Stomach (tissue), 9 donors: ENCODE measurements around the gene CLSTN2. TPM values are rescaled to one million over a fixed set of nuclear protein-coding genes. Genes with fewer than 3 reads are reported as not detected.

Experiments
- DNase-seq, 2 donors: peaks; one replicate each; pipeline versions ENCODE4 v3.0.0 to v3.0.0-alpha.2; 2013 to 2019
- H3K27ac ChIP-seq, 5 donors: fragments of 200-600 bp in 4 of 5; sonication (generic) in 4 of 5; one replicate each; pipeline ENCODE4 v1.5.1; 2013 to 2019; ENCODE audit warnings: mild to moderate bottlenecking in 1 of 5, moderate library complexity in 1 of 5
- H3K27me3 ChIP-seq, 3 donors: fragments of 200-600 bp; sonication (generic); one replicate each; pipeline ENCODE4 v1.5.1; 2017 to 2019; ENCODE audit warnings: mixed run types in 1 of 3
- H3K36me3 ChIP-seq, 4 donors: fragments of 200-600 bp; sonication (generic); 1 replicate in 3 of 4; 2 replicates in 1 of 4; pipeline ENCODE4 v1.5.1; 2016 to 2019
- H3K4me1 ChIP-seq, 4 donors: fragments of 200-600 bp; sonication (generic); one replicate each; pipeline ENCODE4 v1.5.1; 2016 to 2019
- H3K4me3 ChIP-seq, 4 donors: fragments of 200-600 bp; sonication (generic) in 3 of 4; one replicate each; pipeline ENCODE4 v1.5.1; 2016 to 2019; ENCODE audit warnings: mild to moderate bottlenecking in 1 of 4
- H3K9me3 ChIP-seq, 4 donors: fragments of 200-600 bp; sonication (generic); one replicate each; pipeline ENCODE4 v1.5.1; 2016 to 2019
- EP300 ChIP-seq: sonication (generic); formaldehyde crosslinking; IDR thresholded peaks from one replicate; pipeline ENCODE4 v1.6.1; 2017; ENCODE audit warnings: antibody characterized with exemption
- POLR2A ChIP-seq, 4 donors: fragments of 450-650 bp; IDR thresholded peaks; one replicate each; pipeline ENCODE4 v1.6.1; 2016; ENCODE audit warnings: antibody characterized with exemption in 4 of 4, control low read depth in 2 of 4, mild to moderate bottlenecking in 1 of 4, moderate library complexity in 1 of 4
- POLR2AphosphoS5 ChIP-seq, 3 donors: sonication (generic); formaldehyde crosslinking; IDR thresholded peaks; one replicate each; pipeline ENCODE4 v1.6.1; 2016; ENCODE audit warnings: antibody characterized with exemption in 3 of 3
- WGBS, 5 donors: extraction: QIAGEN DNeasy Blood & Tissue Kit in 3 of 5; methylation state at CpG; one replicate each; pipeline versions ENCODE4 v1.1.5 to v1.1.7; 2013 to 2018; 5-methylcytosine and 5-hydroxymethylcytosine counted together
- intact Hi-C: fragments of 100-400 bp; cut with DNase I; formaldehyde crosslinking; loops from one replicate; pipeline ENCODE4 v1.15.1; 2023; ENCODE audit warnings: low total_unique reads
- polyA plus RNA-seq, 3 donors: library from polyadenylated mRNA; stranded (reverse); fragments of 200-250 nt; gene quantifications; one replicate each; pipeline ENCODE4 v1.2.3, GENCODE V29; 2013
- total RNA-seq, 5 donors: library from RNA; depleted of rRNA; stranded (reverse); fragments of >200 nt; gene quantifications; one replicate each; pipeline versions ENCODE4 v1.1.0 to v1.2.3, GENCODE V29; 2014 to 2016
- TF ChIP-seq, protein P1 (sequence below), 7 experiments: fragments of 450-650 bp in 4 of 7; fragments of 200-600 bp in 3 of 7; sonication (generic) in 3 of 7; IDR thresholded peaks; one replicate each; pipeline ENCODE4 v1.5.1; 2016 to 2019; ENCODE audit warnings: antibody characterized with exemption in 7 of 7, control low read depth in 2 of 7, mild to moderate bottlenecking in 1 of 7
- donor health status: healthy with polysubstance abuse.
- donor health status: Bipolar disorder and iron deficiency.
- donor health status: healthy.

Gene CLSTN2
- total and polyA plus RNA-seq, 8 donors, result 0.10 to 5.4 (median 1.7) TPM

DNA sequence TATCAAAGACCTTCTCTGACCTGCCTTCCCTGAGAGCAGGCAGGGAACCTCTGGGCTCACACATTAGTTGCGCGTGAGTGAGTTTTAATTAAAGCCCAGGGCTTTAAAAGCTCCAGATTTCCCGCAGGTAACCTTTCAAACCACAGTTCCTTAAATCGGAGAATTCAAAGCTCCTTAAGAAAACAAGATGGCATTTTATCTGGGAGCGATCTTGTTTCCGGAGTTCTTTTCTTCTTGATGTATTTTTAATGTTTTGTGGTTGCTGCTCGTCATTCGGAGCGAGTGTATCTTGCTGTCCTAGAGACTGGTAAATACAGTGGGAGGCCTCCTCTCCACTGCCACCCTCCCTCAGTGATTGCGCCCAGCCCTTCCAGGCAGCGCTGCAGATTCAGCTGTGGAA lies 284.3 kb downstream of the CLSTN2 start:
- no peak overlapping the region for H3K27ac ChIP-seq
- no peak overlapping the region for H3K4me3 ChIP-seq
- no peaks in the 10 kb centered on the region for H3K9me3 ChIP-seq
- WGBS, 5 donors, result 55 to 68% (median 66%) methylated on average over 11 of the region's 11 CpGs
- TF ChIP-seq EP300 (no peak), POLR2A (IDR thresholded peaks at IDR 0.05) (no peak), POLR2AphosphoS5 (IDR thresholded peaks at IDR 0.05) (no peak)
- TF ChIP-seq, protein P1, sequence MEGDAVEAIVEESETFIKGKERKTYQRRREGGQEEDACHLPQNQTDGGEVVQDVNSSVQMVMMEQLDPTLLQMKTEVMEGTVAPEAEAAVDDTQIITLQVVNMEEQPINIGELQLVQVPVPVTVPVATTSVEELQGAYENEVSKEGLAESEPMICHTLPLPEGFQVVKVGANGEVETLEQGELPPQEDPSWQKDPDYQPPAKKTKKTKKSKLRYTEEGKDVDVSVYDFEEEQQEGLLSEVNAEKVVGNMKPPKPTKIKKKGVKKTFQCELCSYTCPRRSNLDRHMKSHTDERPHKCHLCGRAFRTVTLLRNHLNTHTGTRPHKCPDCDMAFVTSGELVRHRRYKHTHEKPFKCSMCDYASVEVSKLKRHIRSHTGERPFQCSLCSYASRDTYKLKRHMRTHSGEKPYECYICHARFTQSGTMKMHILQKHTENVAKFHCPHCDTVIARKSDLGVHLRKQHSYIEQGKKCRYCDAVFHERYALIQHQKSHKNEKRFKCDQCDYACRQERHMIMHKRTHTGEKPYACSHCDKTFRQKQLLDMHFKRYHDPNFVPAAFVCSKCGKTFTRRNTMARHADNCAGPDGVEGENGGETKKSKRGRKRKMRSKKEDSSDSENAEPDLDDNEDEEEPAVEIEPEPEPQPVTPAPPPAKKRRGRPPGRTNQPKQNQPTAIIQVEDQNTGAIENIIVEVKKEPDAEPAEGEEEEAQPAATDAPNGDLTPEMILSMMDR (IDR thresholded peaks at IDR 0.05), result no peak
- no peaks in the 10 kb centered on the region for H3K36me3 ChIP-seq
- H3K27me3 ChIP-seq, result peaks cover 0 to 5% (median 0%) of the 10 kb centered on the region in 3 donors
- intact Hi-C loops, result no loop called here
- H3K4me1 ChIP-seq, result no peaks in the 10 kb centered on the region
- DNase-seq, result no peak

DNA sequence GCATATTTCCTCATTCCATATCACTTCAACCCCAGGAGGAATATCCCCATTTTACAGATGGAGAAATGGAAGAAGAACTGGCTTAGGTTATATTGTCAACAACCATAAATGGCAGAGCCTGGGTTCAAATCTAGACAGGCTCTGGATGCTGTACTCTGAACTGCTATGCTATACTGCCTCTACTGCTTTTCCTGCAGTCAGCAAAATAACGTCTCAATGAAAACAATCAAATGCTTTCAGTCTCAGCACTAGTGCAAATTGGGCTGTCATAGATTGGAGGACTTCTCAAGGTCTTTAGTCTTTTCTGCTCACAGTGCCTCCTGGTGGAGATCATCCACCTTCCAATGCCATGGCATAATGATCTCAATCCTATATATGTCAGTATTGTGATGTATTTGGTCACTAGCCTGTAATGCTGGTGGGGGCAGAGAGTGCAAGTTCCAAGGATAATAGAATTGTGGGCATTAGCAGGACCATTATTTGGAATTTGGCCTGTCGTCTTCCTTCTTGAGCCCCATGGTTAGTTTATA lies 285.0 kb downstream of the CLSTN2 start:
- Histone ChIP-seq H3K4me1 (no peaks in the 10 kb centered on the region), H3K27me3 (peaks cover 0 to 5% (median 0%) of the 10 kb centered on the region in 3 donors), H3K36me3 (no peaks in the 10 kb centered on the region), H3K4me3 (no peak overlapping the region), H3K9me3 (no peaks in the 10 kb centered on the region), H3K27ac (no peak overlapping the region)
- 67 to 81% (median 77%) methylated on average over 2 of the region's 2 CpGs for WGBS, 5 donors
- intact Hi-C loops, result no loop called here
- DNase-seq, result no peak
- TF ChIP-seq POLR2AphosphoS5 (IDR thresholded peaks at IDR 0.05), result no peak
- TF ChIP-seq, protein P1 (IDR thresholded peaks at IDR 0.05), result no peak
- TF ChIP-seq POLR2A (IDR thresholded peaks at IDR 0.05), result no peak
- TF ChIP-seq EP300, result no peak

DNA sequence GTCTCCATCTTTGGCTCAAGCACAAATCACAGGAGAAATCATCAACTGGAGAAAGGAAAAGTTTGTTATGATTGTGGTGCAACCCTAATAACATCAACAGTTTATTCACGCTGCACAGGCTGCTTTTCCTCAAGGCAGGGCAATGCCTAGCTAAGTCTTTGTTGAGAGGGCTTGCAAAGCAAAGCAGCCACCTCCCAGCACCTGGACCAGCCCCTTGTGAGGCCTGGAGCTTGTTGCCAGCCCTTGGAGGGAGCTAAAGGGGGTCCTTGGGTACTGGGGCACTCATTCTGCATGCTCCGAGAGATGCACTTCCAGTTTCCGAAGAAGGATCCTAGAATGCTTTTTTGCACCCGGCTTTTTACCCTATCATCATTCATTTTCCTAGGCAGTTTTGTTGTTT lies 288.2 kb downstream of the CLSTN2 start:
- Histone ChIP-seq H3K27ac (no peak overlapping the region), H3K4me1 (no peaks in the 10 kb centered on the region), H3K36me3 (no peaks in the 10 kb centered on the region), H3K9me3 (peaks cover 0 to 8% (median 7%) of the 10 kb centered on the region in 4 donors), H3K27me3 (peaks cover 0 to 5% (median 0%) of the 10 kb centered on the region in 3 donors), H3K4me3 (no peak overlapping the region)
- DNase-seq, result no peak
- TF ChIP-seq EP300 (no peak), POLR2AphosphoS5 (IDR thresholded peaks at IDR 0.05) (no peak), POLR2A (IDR thresholded peaks at IDR 0.05) (no peak)
- TF ChIP-seq, protein P1 (IDR thresholded peaks at IDR 0.05), result no peak
- 72 to 89% (median 83%) methylated on average over 4 of the region's 4 CpGs for WGBS, 5 donors
- intact Hi-C loops, result no loop called here

DNA sequence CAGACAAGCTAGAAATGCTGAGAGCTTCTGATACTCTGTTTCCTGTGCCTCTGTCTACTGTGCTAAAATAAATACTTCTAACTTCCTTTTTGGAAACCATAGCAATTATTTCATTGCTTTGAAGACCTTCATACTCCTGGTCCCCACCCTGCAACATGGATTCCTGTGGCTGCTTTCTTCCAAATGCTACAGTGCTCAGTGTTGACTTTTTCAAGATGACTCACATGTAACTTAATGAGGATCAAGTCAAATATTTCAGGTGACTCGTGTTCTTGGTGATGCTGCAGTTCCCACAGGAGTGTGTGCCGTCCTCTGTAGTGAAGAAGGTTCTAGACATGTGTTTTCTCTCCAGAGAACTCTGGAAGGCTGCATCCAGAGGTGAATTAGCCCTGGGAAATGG lies 288.6 kb downstream of the CLSTN2 start:
- Histone ChIP-seq H3K27me3 (peaks cover 0 to 5% (median 0%) of the 10 kb centered on the region in 3 donors), H3K9me3 (peaks cover 0 to 12% (median 7%) of the 10 kb centered on the region in 4 donors), H3K4me3 (no peak overlapping the region), H3K4me1 (no peaks in the 10 kb centered on the region), H3K27ac (no peak overlapping the region), H3K36me3 (no peaks in the 10 kb centered on the region)
- intact Hi-C loops, result no loop called here
- TF ChIP-seq EP300 (no peak), POLR2AphosphoS5 (IDR thresholded peaks at IDR 0.05) (no peak), POLR2A (IDR thresholded peaks at IDR 0.05) (no peak)
- TF ChIP-seq, protein P1 (IDR thresholded peaks at IDR 0.05), result no peak
- no peak for DNase-seq
- WGBS, 5 donors, result 45 to 60% (median 56%) methylated on average over 2 of the region's 2 CpGs
